ENCODE data around the gene BEAN1. TPM values are rescaled to one million over a fixed set of nuclear protein-coding genes. Genes with fewer than 3 reads are reported as not detected.

BEAN1 gene
- total and polyA plus RNA-seq, 9 of the 15 experiments (the other 6 are each of a cell fraction or from before 2014, with no cell fraction given) = not detected

- TF ChIP-seq TFAM (CRISPR knock-in tag; conservative IDR thresholded peaks at IDR 0.05) (no peak), TAF7 (tag; IDR thresholded peaks at IDR 0.05) (no peak), MEIS2 (IDR thresholded peaks at IDR 0.05; ENCODE audit: partially characterized antibody) (peak; percentile 78), ARID4B (CRISPR knock-in tag; IDR thresholded peaks at IDR 0.05) (no peak), BCL6 (CRISPR knock-in tag; IDR thresholded peaks at IDR 0.05) (no peak), TEAD4 (IDR thresholded peaks at IDR 0.05; ENCODE audit: low read length) (peak; percentile 75), TEAD4 (CRISPR knock-in tag; IDR thresholded peaks at IDR 0.05; ENCODE audit: borderline replicate concordance) (no peak), ZBTB2 (IDR thresholded peaks at IDR 0.05) (no peak), ELF1 (tag; IDR thresholded peaks at IDR 0.05) (no peak), ZNF584 (CRISPR knock-in tag; IDR thresholded peaks at IDR 0.05; ENCODE audit: low read depth) (no peak), CBFB (CRISPR knock-in tag; IDR thresholded peaks at IDR 0.05) (no peak), ARHGAP35 (IDR thresholded peaks at IDR 0.05; ENCODE audit: partially characterized antibody) (no peak), PHF21A (IDR thresholded peaks at IDR 0.05; ENCODE audit: borderline replicate concordance, low read depth) (peak; percentile 46; the same call in 1 of the 2 replicates), ZNF644 (tag; IDR thresholded peaks at IDR 0.05; ENCODE audit: low read depth) (no peak), GATA2 (CRISPR knock-in tag; IDR thresholded peaks at IDR 0.05) (peak; percentile 36; the same call in 1 of the 2 replicates), RBM22 (IDR thresholded peaks at IDR 0.05; ENCODE audit: low read depth, low read length, poor library complexity, severe bottlenecking) (no peak), NBN (IDR thresholded peaks at IDR 0.05; ENCODE audit: low read depth) (no peak), RBM39 (optimal IDR thresholded peaks at IDR 0.05; ENCODE audit: low read depth, low read length) (no peak), KDM1A (IDR thresholded peaks at IDR 0.05) (peak; percentile 97 to 98), HDAC3 (IDR thresholded peaks at IDR 0.05; ENCODE audit: borderline replicate concordance, partially characterized antibody) (no peak), MTA2 (IDR thresholded peaks at IDR 0.05; ENCODE audit: low read depth) (peak; percentile 63), CTBP1 (IDR thresholded peaks at IDR 0.05; ENCODE audit: borderline replicate concordance) (peak; percentile 67; the same call in 1 of the 2 replicates), KDM5B (IDR thresholded peaks at IDR 0.05; ENCODE audit: insufficient replicate concordance, low read depth, low read length) (no peak), ZNF589 (CRISPR knock-in tag; IDR thresholded peaks at IDR 0.05; ENCODE audit: low read depth) (0 out of 2 replicates have a peak, but pooled peaks have one; percentile 41)
Observed at GRCh38 chr16:66490774-66491715, 64.0 kb downstream of the BEAN1 start (continued).

Measured in K562 (cell line).